DMS114 treated with DMSO at 0.1 percent for 48 hours (cell line): ENCODE results near the gene KCTD20.

Experiments used
- DNase-seq: peaks from one replicate; lab custom pipeline; 2025; ENCODE audit not compliant: unreplicated experiment; lab: John Stamatoyannopoulos, UW

KCTD20 gene

DNA sequence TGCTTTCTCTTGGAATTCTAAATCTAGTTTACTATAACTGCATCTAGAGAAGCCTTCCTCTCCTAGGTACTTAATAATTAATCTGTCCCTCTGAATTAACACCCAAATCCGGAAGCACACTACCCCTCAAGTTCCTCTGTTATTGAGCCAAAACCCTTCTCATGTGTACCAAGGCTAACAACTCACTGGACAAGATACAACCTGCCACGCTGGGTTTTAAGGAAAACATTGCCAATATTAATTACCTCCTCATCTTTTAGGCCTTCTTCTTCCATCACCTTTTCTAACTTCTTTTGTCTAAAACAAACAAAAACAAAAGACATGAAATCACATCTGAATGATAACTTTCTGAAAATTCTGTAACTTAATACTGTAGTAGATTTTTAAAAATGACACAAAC lies 82.5 kb downstream of the KCTD20 start:
- DNase-seq: no peak

DNA sequence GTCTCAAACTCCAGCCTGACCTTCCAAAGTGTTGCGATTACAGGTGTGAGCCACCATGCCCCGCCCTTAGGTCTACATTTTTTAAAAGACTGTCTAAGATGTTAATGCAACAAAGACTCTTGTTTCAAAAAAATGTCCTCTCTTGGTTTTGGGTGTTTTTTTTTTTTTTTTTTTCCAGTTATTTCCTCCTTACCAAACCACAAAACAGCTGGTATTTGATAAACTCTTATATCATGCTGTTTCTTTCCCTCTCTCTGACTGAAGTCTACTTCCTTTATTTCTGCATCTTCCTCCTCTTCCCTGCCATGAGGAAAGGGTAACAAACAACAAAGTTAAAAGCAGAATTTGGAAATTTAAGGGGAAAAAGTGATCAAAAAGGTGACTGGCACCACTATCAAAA lies 83.3 kb downstream of the KCTD20 start:
- DNase-seq: no peak

DNA sequence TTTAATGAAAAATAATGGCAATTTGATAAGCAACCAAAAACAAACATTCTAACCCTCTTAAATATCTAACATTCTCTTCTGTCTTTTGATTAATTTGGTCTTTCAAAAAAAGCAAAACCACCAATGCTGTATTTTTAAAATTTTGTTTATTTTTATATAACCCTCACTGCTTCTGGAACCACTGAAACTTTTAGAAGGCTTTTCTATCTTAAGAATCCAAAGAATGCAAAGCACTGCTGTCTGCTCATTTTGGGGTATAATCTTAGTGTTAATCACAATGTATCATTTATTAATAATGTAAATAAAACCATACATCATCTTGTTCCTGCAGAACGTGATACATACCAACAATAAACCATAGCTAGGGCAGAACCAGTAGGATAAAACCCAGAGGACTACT lies 90.5 kb downstream of the KCTD20 start:
- no peak for DNase-seq

DNA sequence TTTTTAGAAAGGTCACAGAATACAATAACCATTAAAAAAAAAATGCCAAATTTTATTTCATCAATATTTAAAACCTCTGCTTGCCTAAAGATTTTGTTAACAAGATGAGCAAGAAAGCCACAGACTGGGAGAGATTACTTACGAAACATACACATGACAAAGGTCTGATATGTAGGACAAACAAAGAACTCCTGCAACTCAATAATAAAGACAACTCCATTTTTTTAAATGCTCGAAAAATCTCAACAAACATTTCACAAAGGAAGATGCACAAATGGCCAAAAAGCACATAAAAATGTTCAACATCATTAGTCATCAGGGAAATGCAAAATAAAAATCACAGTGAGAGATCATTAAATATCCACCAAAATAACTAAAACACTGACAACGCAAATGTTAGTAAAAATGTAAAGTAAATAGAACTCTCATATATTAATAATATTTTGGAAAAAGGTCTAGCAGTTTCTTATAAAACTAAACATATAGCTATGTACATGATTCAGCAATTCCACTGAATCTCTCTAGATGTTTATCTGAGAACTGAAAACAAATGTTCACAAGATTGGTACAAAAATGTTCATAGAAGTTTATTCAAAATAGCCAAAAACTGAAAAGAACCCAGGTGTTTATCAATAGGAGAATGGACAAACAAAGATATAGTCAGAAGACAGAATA lies 94.2 kb downstream of the KCTD20 start:
- no peak for DNase-seq

DNA sequence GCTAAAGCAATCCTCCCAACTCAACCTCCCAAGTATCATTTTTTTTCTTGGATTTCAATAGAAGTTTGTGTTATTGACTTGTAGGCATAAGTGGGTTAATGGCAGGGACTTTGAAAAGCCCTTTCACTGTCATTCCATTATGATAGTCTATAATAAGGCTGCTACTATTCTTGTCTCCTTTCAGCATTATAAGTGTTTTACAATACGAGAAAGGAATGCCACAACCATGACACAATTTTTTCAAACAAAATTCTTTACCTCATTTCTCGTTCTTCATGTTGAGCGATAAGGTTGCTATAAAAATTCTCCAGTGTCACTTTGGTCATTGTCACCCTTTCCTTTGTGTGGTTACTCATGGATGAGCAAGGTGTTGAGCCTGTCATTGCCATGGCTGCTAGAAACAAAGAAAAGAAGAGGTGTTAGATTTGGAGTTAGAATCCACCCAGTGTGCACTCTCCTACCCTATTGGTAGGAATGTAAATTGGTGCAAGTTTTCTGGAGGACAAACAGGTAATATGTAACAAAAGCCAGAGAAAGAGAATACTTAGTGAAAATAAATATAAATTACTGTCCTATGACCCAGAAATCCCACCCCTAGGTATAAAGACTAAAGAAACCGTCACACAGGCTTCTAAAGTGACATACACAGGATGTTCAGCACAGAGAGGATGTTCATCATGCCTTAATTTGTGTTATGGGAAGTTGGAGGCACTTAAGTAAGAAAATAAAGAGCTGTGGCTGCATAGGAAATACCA lies 97.2 kb downstream of the KCTD20 start:
- no peak for DNase-seq
